Calu3 (cell line): ENCODE results near the gene OR4E2. TPM values are rescaled to one million over a fixed set of nuclear protein-coding genes. Genes with fewer than 3 reads are reported as not detected.
"Not testable (repeated sequence)": the region's sequence is repeated elsewhere in the genome, so short reads cannot be mapped to it uniquely, and the experiment has no call there.

Experiments
- BruUV-seq: library from RNA; stranded (reverse); fragments of 400-500 nt; replicated peaks from 2 replicates; lab custom pipeline; 2021; lab: Mats Ljungman, UMichigan
- CTCF ChIA-PET: fragments of 300-600 bp; sonication (Branson Sonifier 250); formaldehyde crosslinking; loops from one replicate; lab custom pipeline; 2022; ENCODE audit warnings: antibody characterized with exemption; lab: Charles Lee
- DNase-seq: peaks from one replicate; pipeline ENCODE4 v3.0.0; 2022
- H3K27ac Mint-ChIP-seq: one replicate; pipeline ENCODE4 v1.8.0; 2022; ENCODE audit warnings: mixed read lengths; ENCODE audit not compliant: unreplicated experiment
- H3K27me3 Mint-ChIP-seq: one replicate; pipeline ENCODE4 v1.8.0; 2022; ENCODE audit warnings: mixed read lengths; ENCODE audit not compliant: unreplicated experiment
- H3K36me3 Mint-ChIP-seq: one replicate; pipeline ENCODE4 v1.8.0; 2022; ENCODE audit warnings: mild to moderate bottlenecking, moderate library complexity, mixed read lengths; ENCODE audit not compliant: insufficient read depth, unreplicated experiment
- H3K4me1 Mint-ChIP-seq: one replicate; pipeline ENCODE4 v1.8.0; 2022; ENCODE audit warnings: mild to moderate bottlenecking, low read depth, mixed read lengths; ENCODE audit not compliant: unreplicated experiment
- H3K4me3 Mint-ChIP-seq: one replicate; pipeline ENCODE4 v1.8.0; 2022; ENCODE audit warnings: mild to moderate bottlenecking, low read depth, moderate library complexity, mixed read lengths; ENCODE audit not compliant: unreplicated experiment
- H3K9me3 Mint-ChIP-seq: one replicate; pipeline ENCODE4 v1.8.0; 2022; ENCODE audit warnings: low read depth, mixed read lengths; ENCODE audit not compliant: unreplicated experiment
- CTCF ChIP-seq: fragments of 200-600 bp; IDR thresholded peaks from one replicate; pipeline ENCODE4 v1.8.0; 2022; ENCODE audit warnings: antibody characterized with exemption; ENCODE audit not compliant: unreplicated experiment
- intact Hi-C: fragments of 100-400 bp; cut with micrococcal nuclease; formaldehyde crosslinking; loops from one replicate; pipeline ENCODE4 v1.10.0; 2022; ENCODE audit not compliant: unreplicated experiment
- total RNA-seq: library from RNA; stranded (reverse); gene quantifications from 2 replicates; pipeline ENCODE4 v1.2.3, GENCODE V29; 2022

OR4E2 gene
- total RNA-seq, 1 experiment from 2014 or later, result not detected

DNA sequence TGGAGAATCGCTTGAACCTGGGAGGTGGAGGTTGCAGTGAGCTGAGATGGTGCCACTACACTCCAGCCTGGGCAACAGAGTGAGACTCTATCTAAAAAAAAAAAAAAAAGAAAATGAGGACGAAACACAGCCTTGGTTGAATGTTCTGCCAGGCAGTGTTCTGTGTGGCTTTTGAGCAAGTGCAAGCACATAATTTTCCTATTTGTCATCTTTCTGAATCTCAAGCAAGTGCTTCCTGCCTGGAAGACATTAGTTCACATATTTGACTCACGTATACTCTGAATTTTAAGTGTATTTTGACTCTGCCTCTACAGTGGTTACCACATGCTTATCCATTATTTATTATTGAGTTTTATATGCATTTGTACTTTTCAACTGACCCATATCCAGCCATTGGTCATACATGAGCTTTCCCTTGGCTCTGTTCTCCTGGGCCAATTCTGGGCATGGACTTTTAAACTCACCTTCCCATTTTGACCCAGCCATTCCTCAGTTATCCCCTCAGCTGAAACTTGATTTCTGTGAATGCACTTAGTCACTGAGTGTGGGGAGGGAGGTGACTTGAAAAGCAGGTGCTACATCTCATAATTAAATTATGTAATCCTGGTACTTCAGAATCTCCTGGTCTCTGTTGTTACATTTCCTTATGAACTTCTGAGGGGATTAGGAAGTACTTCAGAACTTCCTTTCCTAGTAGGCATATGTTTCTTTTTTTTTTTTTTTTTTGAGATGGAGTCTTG is 27.0 kb upstream of the OR4E2 start:
- H3K27me3 Mint-ChIP-seq, result peaks cover 32% of the 10 kb centered on the region
- no peak for DNase-seq

GRCh38 chr14:21630503-21630902 is 23.1 kb upstream of the OR4E2 start:
- CTCF ChIA-PET, H3K4me1 Mint-ChIP-seq, DNase-seq, H3K27ac Mint-ChIP-seq, H3K9me3 Mint-ChIP-seq, H3K36me3 Mint-ChIP-seq, H3K4me3 Mint-ChIP-seq, BruUV-seq, intact Hi-C loops: not testable (repeated sequence)
- peaks cover 53% of the 10 kb centered on the region for H3K27me3 Mint-ChIP-seq

More for the DNA sequence above, 27.0 kb upstream of the OR4E2 start:
- Mint-ChIP-seq H3K4me3 (no peak overlapping the region), H3K9me3 (no peaks in the 10 kb centered on the region), H3K27ac (no peak overlapping the region), H3K4me1 (no peaks in the 10 kb centered on the region), H3K36me3 (no peaks in the 10 kb centered on the region)
- intact Hi-C loops, result no loop called here
- no peak for TF ChIP-seq CTCF
- BruUV-seq, result no TSS peak
- CTCF ChIA-PET, result no interaction called here

- no peak for TF ChIP-seq CTCF
- no TSS peak for BruUV-seq
- CTCF ChIA-PET, result no interaction called here
- H3K9me3 Mint-ChIP-seq, result no peaks in the 10 kb centered on the region
- H3K36me3 Mint-ChIP-seq, result no peaks in the 10 kb centered on the region
- H3K27ac Mint-ChIP-seq, result no peak overlapping the region
- no peak for DNase-seq
- H3K4me3 Mint-ChIP-seq, result no peak overlapping the region
- intact Hi-C loops, result no loop called here
- peaks cover 53% of the 10 kb centered on the region for H3K27me3 Mint-ChIP-seq
- no peaks in the 10 kb centered on the region for H3K4me1 Mint-ChIP-seq
Observed at GRCh38 chr14:21631084-21631483, 22.6 kb upstream of the OR4E2 start.

GRCh38 chr14:21634840-21635239 is 18.8 kb upstream of the OR4E2 start, which contains the start of gene OR10G2:
TSS of gene OR10G2 (minus strand) at chr14:21634940. CDS start at chr14:21634842, 98 bp downstream.
- no peaks in the 10 kb centered on the region for H3K36me3 Mint-ChIP-seq
- H3K27ac Mint-ChIP-seq, result no peak within 1 kb of the TSS
- H3K4me1 Mint-ChIP-seq, result no peaks in the 10 kb centered on the region
- intact Hi-C loops, result no loop called here
- no peak within 1 kb of the TSS for H3K4me3 Mint-ChIP-seq
- peaks cover 62% of the 10 kb centered on the region for H3K27me3 Mint-ChIP-seq
- no peak for TF ChIP-seq CTCF
- CTCF ChIA-PET, result no interaction called here
- H3K9me3 Mint-ChIP-seq, result no peaks in the 10 kb centered on the region
- DNase-seq, result no peak
- BruUV-seq, result no TSS peak

DNA sequence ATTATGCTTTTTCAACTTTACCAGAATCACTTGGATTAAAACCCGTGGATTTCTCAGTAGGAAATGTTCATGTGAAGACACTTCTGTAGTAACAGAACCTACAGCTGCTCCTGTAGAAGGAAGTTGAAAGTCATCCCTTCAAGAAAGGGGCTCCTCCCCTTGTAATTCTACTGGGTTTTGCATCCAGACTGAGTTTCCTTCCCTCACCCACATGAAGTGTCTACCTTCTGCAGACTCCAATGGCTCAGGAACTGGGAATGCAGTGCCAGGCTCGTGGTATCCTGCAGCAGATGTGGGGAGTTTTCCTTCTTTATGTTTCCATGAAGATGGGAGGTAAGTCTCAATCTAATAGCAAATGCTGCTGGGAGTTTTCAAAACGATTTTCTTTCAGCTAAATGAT is 11.0 kb upstream of the OR4E2 start:
- peaks cover 47% of the 10 kb centered on the region for H3K27me3 Mint-ChIP-seq
- no peak for TF ChIP-seq CTCF
- no peaks in the 10 kb centered on the region for H3K4me1 Mint-ChIP-seq
- no TSS peak for BruUV-seq
- no peak for DNase-seq
- no peaks in the 10 kb centered on the region for H3K9me3 Mint-ChIP-seq
- H3K36me3 Mint-ChIP-seq, result no peaks in the 10 kb centered on the region
- intact Hi-C loops, result no loop called here
- CTCF ChIA-PET, result no interaction called here
- no peak overlapping the region for H3K27ac Mint-ChIP-seq
- no peak overlapping the region for H3K4me3 Mint-ChIP-seq
